Endothelial cell of umbilical vein (primary cell): ENCODE measurements around the gene HDAC5. TPM values are rescaled to one million over a fixed set of nuclear protein-coding genes. Genes with fewer than 3 reads are reported as not detected.

ENCODE experiments used
- BruUV-seq: library from RNA; stranded (reverse); fragments of 400-500 nt; replicated peaks from 2 replicates; lab custom pipeline; 2021; lab: Mats Ljungman, UMichigan
- CTCF ChIA-PET: fragments of 300-600, 350-600 bp; sonication (Branson Sonifier 250); formaldehyde crosslinking; loops from one replicate; lab custom pipeline; 2021; ENCODE audit warnings: antibody characterized with exemption, inconsistent platforms; lab: Charles Lee
- POLR2A ChIA-PET: fragments of 300-600, 350-600 bp; sonication (Branson Sonifier 250); formaldehyde crosslinking; loops from one replicate; lab custom pipeline; 2021; ENCODE audit warnings: antibody characterized with exemption, inconsistent platforms; lab: Charles Lee
- DNase-seq: peaks from one replicate; pipeline ENCODE4 v3.0.0-alpha.2; 2011; ENCODE audit warnings: low read depth, low spot score
- FAIRE-seq: peaks from 2 replicates; lab custom pipeline; 2011; peaks lifted over from hg19 to GRCh38; lab: Jason Lieb, UNC
- H2AFZ ChIP-seq: 2 replicates; pipeline ENCODE4 v1.6.0; 2012; ENCODE audit warnings: low read depth, low read length, control low read depth, inconsistent platforms
- H3K27ac ChIP-seq: 2 replicates; pipeline ENCODE4 v1.5.1; 2011; ENCODE audit warnings: low read depth, mild to moderate bottlenecking, control low read depth, low read length, moderate library complexity; ENCODE audit not compliant: insufficient read depth
- H3K27me3 ChIP-seq, 2 experiments: 2 replicates each; pipeline versions ENCODE4 v1.6.0 to v1.6.1; 2011; ENCODE audit warnings: low read length in 2 of 2, mixed read lengths in 1 of 2; ENCODE audit not compliant: control insufficient read depth in 2 of 2, insufficient read depth in 2 of 2
- H3K36me3 ChIP-seq, 2 experiments: 2 replicates in 1 of 2; 3 replicates in 1 of 2; pipeline ENCODE4 v1.5.1; 2011; ENCODE audit warnings: low read length in 2 of 2, mild to moderate bottlenecking in 1 of 2, moderate library complexity in 1 of 2; ENCODE audit not compliant: control insufficient read depth in 2 of 2, insufficient read depth in 2 of 2; ENCODE audit errors: extremely low read depth in 1 of 2
- H3K4me1 ChIP-seq: 3 replicates; pipeline ENCODE4 v1.5.1; 2011; ENCODE audit warnings: mild to moderate bottlenecking, low read length; ENCODE audit not compliant: control insufficient read depth, insufficient read depth; ENCODE audit errors: extremely low read depth
- H3K4me2 ChIP-seq: 2 replicates; pipeline ENCODE4 v1.6.1; 2011; ENCODE audit warnings: low read length, control low read depth, mixed read lengths; ENCODE audit not compliant: insufficient read depth
- H3K4me3 ChIP-seq, 3 experiments: fragments of 200-600 bp in 1 of 3; sonication (generic), shearing (Covaris generic) in 1 of 3; replicated peaks in 1 of 3; 2 replicates each; pipeline ENCODE4 v1.5.1; 2011 to 2016; ENCODE audit warnings: control low read depth in 3 of 3, low read length in 3 of 3, mild to moderate bottlenecking in 2 of 3, inconsistent platforms in 1 of 3, low read depth in 1 of 3, moderate library complexity in 1 of 3; ENCODE audit not compliant: insufficient read depth in 1 of 3
- H3K79me2 ChIP-seq: 2 replicates; pipeline ENCODE4 v1.6.0; 2012; ENCODE audit warnings: low read length, inconsistent platforms; ENCODE audit not compliant: control insufficient read depth, insufficient read depth
- H3K9ac ChIP-seq: replicated peaks from 2 replicates; pipeline ENCODE3; 2011; ENCODE audit warnings: low read length, control low read depth; ENCODE audit not compliant: insufficient read depth; ENCODE audit errors: extremely low read depth
- H3K9me1 ChIP-seq: replicated peaks from 3 replicates; pipeline ENCODE4 v1.6.0; 2011; ENCODE audit warnings: mild to moderate bottlenecking, low read length; ENCODE audit not compliant: control insufficient read depth, insufficient read depth; ENCODE audit errors: extremely low read depth
- H3K9me3 ChIP-seq: replicated peaks from 2 replicates; pipeline ENCODE4 v1.5.1; 2012; ENCODE audit warnings: low read length, inconsistent platforms; ENCODE audit not compliant: control insufficient read depth, insufficient read depth
- H4K20me1 ChIP-seq: replicated peaks from 2 replicates; pipeline ENCODE3; 2011; ENCODE audit warnings: mild to moderate bottlenecking, low read length; ENCODE audit not compliant: control insufficient read depth, insufficient read depth; ENCODE audit errors: extremely low read depth
- EZH2 ChIP-seq: IDR thresholded peaks from 2 replicates; pipeline ENCODE4 v1.6.1; 2012; ENCODE audit warnings: borderline replicate concordance, low read depth, mild to moderate bottlenecking, moderate library complexity, low read length, inconsistent platforms; ENCODE audit not compliant: severe bottlenecking
- FOS ChIP-seq: IDR thresholded peaks from 2 replicates; pipeline ENCODE4 v1.6.1; 2011; ENCODE audit warnings: mild to moderate bottlenecking, low read length, moderate library complexity, borderline replicate concordance; ENCODE audit not compliant: insufficient read depth
- GATA2 ChIP-seq: IDR thresholded peaks from 2 replicates; pipeline ENCODE4 v1.7.0; 2011; ENCODE audit warnings: low read depth, mild to moderate bottlenecking, moderate library complexity, mixed read lengths, low read length; ENCODE audit not compliant: insufficient read length, insufficient read depth
- JUN ChIP-seq: IDR thresholded peaks from 2 replicates; pipeline ENCODE4 v1.6.1; 2011; ENCODE audit warnings: borderline replicate concordance, low read depth; ENCODE audit not compliant: insufficient read length, insufficient read depth
- MYC ChIP-seq: IDR thresholded peaks from one replicate; pipeline ENCODE4 v1.6.1; 2011; ENCODE audit warnings: mild to moderate bottlenecking, low read depth, low read length
- POLR2A ChIP-seq: IDR thresholded peaks from 2 replicates; pipeline ENCODE4 v1.6.1; 2012; ENCODE audit warnings: low read depth, mild to moderate bottlenecking, control low read depth, low read length
- POLR2AphosphoS5 ChIP-seq: IDR thresholded peaks from 2 replicates; pipeline ENCODE4 v1.6.1; 2012; ENCODE audit warnings: low read depth, mild to moderate bottlenecking, control low read depth, low read length, moderate library complexity; ENCODE audit not compliant: insufficient read depth
- dilution Hi-C: fragments of 300-500 bp; cut with MboI; formaldehyde crosslinking; loops from one replicate; pipeline ENCODE4 v1.15.0; 2019; ENCODE audit warnings: low sequenced_read_pairs; ENCODE audit not compliant: extremely low pct_ligation_motif_present
- intact Hi-C: fragments of 100-400 bp; cut with micrococcal nuclease; formaldehyde crosslinking; loops from one replicate; pipeline ENCODE4 v1.10.0; 2022
- polyA plus RNA-seq, 4 experiments: library from polyadenylated mRNA; depleted of rRNA in 3 of 4; stranded (reverse) in 3 of 4; unstranded in 1 of 4; fragments of >200 nt; gene quantifications; 2 replicates each; pipeline versions ENCODE4 v1.2.1 to v1.2.3, GENCODE V29; 2011 to 2012; ENCODE audit warnings: missing spikeins in 1 of 4
- total RNA-seq: library from RNA; stranded (reverse); gene quantifications from 2 replicates; pipeline ENCODE4 v1.2.3, GENCODE V29; 2021
- TF ChIP-seq, protein P1 (sequence below): IDR thresholded peaks from 2 replicates; pipeline ENCODE4 v1.6.1; 2011; ENCODE audit not compliant: insufficient read depth, insufficient read length
- TF ChIP-seq, protein P2 (sequence below), 2 donors: IDR thresholded peaks; 1 replicate in 1 of 2; 2 replicates in 1 of 2; pipeline ENCODE4 v1.5.1; 2011; ENCODE audit warnings: low read length in 2 of 2, mild to moderate bottlenecking in 2 of 2, moderate library complexity in 2 of 2, control low read depth in 1 of 2, inconsistent platforms in 1 of 2, low read depth in 1 of 2; ENCODE audit not compliant: insufficient read depth in 1 of 2; ENCODE audit errors: extremely low read depth in 1 of 2

HDAC5 gene
- total and polyA plus RNA-seq, 2 donors (not counting 3 experiments of a cell fraction or from before 2014, with no cell fraction given): 35.4 to 40.4 TPM

DNA sequence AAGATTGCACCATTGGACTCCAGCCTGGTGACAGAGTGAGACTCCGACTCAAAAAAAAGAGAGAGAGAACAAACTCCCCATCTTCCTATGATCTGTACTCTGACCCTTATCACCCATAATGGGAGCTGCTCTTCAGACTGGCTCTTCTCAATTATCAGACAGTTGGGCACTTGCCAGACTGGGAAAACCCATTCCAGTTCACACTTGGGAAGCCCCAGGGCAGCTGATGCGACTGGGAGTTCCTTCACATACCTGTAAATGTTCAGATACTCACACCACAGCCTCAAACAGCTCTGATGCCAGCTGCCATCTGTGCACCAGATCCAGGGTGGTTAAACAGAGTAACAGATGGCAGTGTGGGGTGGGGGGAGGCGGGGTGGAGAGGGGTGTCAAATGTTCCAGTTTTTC, 84.8 kb downstream of the HDAC5 start:
- dilution Hi-C loops: no loop called here
- intact Hi-C loops: no loop called here
- ChIA-PET POLR2A (no interaction called here), CTCF (interaction anchor here (1.0 to 1.1 kb wide), 2 partner anchors 77 to 94 kb away, joined by 3 read pairs; no protein-coding TSS in a partner anchor)
- H3K36me3 ChIP-seq: peaks cover 18 to 21% of the 10 kb centered on the region in 2 experiments
- H3K9me1 ChIP-seq: no peaks in the 10 kb centered on the region
- peaks cover 8% of the 10 kb centered on the region for H3K4me1 ChIP-seq
- H3K4me3 ChIP-seq: no peak overlapping the region
- DNase-seq (no peak), FAIRE-seq (no peak)
- H3K27ac ChIP-seq: no peak overlapping the region
- H3K9me3 ChIP-seq: no peaks in the 10 kb centered on the region
- H2AFZ ChIP-seq: no peak overlapping the region
- H3K79me2 ChIP-seq: peaks cover 40% of the 10 kb centered on the region
- no peaks in the 10 kb centered on the region for H3K27me3 ChIP-seq
- no peak for TF ChIP-seq GATA2
- TF ChIP-seq POLR2A: no peak
- TF ChIP-seq, protein P1, sequence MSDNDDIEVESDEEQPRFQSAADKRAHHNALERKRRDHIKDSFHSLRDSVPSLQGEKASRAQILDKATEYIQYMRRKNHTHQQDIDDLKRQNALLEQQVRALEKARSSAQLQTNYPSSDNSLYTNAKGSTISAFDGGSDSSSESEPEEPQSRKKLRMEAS: no peak
- TF ChIP-seq MYC: no peak
- TF ChIP-seq POLR2AphosphoS5: no peak
- no peak for TF ChIP-seq JUN
- TF ChIP-seq, protein P2, sequence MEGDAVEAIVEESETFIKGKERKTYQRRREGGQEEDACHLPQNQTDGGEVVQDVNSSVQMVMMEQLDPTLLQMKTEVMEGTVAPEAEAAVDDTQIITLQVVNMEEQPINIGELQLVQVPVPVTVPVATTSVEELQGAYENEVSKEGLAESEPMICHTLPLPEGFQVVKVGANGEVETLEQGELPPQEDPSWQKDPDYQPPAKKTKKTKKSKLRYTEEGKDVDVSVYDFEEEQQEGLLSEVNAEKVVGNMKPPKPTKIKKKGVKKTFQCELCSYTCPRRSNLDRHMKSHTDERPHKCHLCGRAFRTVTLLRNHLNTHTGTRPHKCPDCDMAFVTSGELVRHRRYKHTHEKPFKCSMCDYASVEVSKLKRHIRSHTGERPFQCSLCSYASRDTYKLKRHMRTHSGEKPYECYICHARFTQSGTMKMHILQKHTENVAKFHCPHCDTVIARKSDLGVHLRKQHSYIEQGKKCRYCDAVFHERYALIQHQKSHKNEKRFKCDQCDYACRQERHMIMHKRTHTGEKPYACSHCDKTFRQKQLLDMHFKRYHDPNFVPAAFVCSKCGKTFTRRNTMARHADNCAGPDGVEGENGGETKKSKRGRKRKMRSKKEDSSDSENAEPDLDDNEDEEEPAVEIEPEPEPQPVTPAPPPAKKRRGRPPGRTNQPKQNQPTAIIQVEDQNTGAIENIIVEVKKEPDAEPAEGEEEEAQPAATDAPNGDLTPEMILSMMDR (IDR thresholded peaks at IDR 0.05; ENCODE audit: extremely low read depth in 1 of 2, insufficient read depth in 1 of 2, low read depth in 1 of 2, low read length in 2 of 2): no peak
- no peak for TF ChIP-seq EZH2
- no peak for TF ChIP-seq FOS
- H4K20me1 ChIP-seq: no peaks in the 10 kb centered on the region
- no peak overlapping the region for H3K9ac ChIP-seq
- BruUV-seq: no TSS peak
- no peak overlapping the region for H3K4me2 ChIP-seq
